DMS79 (cell line): Measurements from ENCODE around the gene ADGRG6.
"Not testable (repeated sequence)": the region's sequence is repeated elsewhere in the genome, so short reads cannot be mapped to it uniquely, and the experiment has no call there.

ENCODE experiments used
- DNase-seq: peaks from one replicate; lab custom pipeline; 2025; lab: John Stamatoyannopoulos, UW

The ADGRG6 gene

GRCh38 chr6:142301651-142302391, at the start of gene ADGRG6:
Gene ADGRG6 (plus strand): TSS chr6:142302007. CDS start chr6:142302330, 323 bp downstream.
- DNase-seq = peak; percentile 41

- no peak for DNase-seq
Observed at GRCh38 chr6:142254513-142254912, 47.3 kb upstream of the ADGRG6 start.

GRCh38 chr6:142255785-142256184, 46.0 kb upstream of the ADGRG6 start:
- DNase-seq = no peak

GRCh38 chr6:142258305-142258704, 43.5 kb upstream of the ADGRG6 start:
- DNase-seq = no peak

- no peak for DNase-seq
Observed at GRCh38 chr6:142258757-142259156, 43.0 kb upstream of the ADGRG6 start.

GRCh38 chr6:142260748-142261147, 41.1 kb upstream of the ADGRG6 start:
- no peak for DNase-seq

- DNase-seq = no peak
Observed at GRCh38 chr6:142262231-142262630, 39.6 kb upstream of the ADGRG6 start.

GRCh38 chr6:142265476-142265875, 36.3 kb upstream of the ADGRG6 start:
- no peak for DNase-seq

- DNase-seq = no peak
Observed at GRCh38 chr6:142266060-142266459, 35.7 kb upstream of the ADGRG6 start.

- DNase-seq = no peak
Observed at GRCh38 chr6:142271476-142271875, 30.3 kb upstream of the ADGRG6 start.

GRCh38 chr6:142274656-142275055, 27.2 kb upstream of the ADGRG6 start:
- no peak for DNase-seq

- DNase-seq = no peak
Observed at GRCh38 chr6:142275236-142276006, 26.4 kb upstream of the ADGRG6 start.

- no peak for DNase-seq
Observed at GRCh38 chr6:142276256-142276655, 25.6 kb upstream of the ADGRG6 start.

- no peak for DNase-seq
Observed at GRCh38 chr6:142279350-142280180, 22.2 kb upstream of the ADGRG6 start.

GRCh38 chr6:142280265-142280664, 21.5 kb upstream of the ADGRG6 start:
- DNase-seq = no peak

GRCh38 chr6:142280927-142281326, 20.9 kb upstream of the ADGRG6 start:
- DNase-seq = no peak

- DNase-seq = not testable (repeated sequence)
Observed at GRCh38 chr6:142283138-142283537, 18.7 kb upstream of the ADGRG6 start.

GRCh38 chr6:142284419-142284818, 17.4 kb upstream of the ADGRG6 start:
- no peak for DNase-seq

GRCh38 chr6:142285235-142286087, 16.3 kb upstream of the ADGRG6 start:
- DNase-seq = no peak

GRCh38 chr6:142286088-142286409, 15.8 kb upstream of the ADGRG6 start:
- no peak for DNase-seq

GRCh38 chr6:142289687-142290086, 12.1 kb upstream of the ADGRG6 start:
- no peak for DNase-seq

GRCh38 chr6:142290851-142291250, 11.0 kb upstream of the ADGRG6 start:
- no peak for DNase-seq
